HG03342 (cell line): ENCODE measurements around the gene SPRYD3.

Source experiments
- ATAC-seq: cut with Tn5 transposase; IDR thresholded peaks from one replicate; pipeline ENCODE4 v1.9.1; 2021; ENCODE audit warnings: mild to moderate bottlenecking, moderate library complexity; ENCODE audit not compliant: unreplicated experiment

The SPRYD3 gene

GRCh38 chr12:53078425-53079225 is 565 bp downstream of the SPRYD3 start:
- ATAC-seq, result peak; percentile 24

- ATAC-seq, result no peak
Measured at GRCh38 chr12:53077030-53077429, 2.2 kb downstream of the SPRYD3 start.

GRCh38 chr12:53076461-53076860 is 2.7 kb downstream of the SPRYD3 start:
- no peak for ATAC-seq

DNA sequence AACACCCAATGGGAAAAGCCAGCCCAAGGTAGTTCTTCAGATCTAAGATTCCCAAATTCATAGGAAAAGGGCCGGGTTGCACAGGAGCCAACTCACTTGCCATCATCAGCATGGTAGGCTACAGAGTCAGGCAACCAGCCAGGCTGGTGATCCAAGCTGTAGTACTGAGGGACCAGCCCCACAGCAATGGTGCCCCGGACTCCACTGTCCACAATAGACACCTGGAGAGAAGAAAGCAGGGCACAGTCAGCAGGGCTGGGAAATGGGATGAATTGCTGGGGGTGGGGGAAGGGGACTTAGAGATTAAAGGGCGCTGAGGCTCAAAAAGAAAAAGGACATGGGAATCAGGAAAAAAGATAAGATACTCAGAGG is 4.2 kb downstream of the SPRYD3 start:
- ATAC-seq, result no peak

DNA sequence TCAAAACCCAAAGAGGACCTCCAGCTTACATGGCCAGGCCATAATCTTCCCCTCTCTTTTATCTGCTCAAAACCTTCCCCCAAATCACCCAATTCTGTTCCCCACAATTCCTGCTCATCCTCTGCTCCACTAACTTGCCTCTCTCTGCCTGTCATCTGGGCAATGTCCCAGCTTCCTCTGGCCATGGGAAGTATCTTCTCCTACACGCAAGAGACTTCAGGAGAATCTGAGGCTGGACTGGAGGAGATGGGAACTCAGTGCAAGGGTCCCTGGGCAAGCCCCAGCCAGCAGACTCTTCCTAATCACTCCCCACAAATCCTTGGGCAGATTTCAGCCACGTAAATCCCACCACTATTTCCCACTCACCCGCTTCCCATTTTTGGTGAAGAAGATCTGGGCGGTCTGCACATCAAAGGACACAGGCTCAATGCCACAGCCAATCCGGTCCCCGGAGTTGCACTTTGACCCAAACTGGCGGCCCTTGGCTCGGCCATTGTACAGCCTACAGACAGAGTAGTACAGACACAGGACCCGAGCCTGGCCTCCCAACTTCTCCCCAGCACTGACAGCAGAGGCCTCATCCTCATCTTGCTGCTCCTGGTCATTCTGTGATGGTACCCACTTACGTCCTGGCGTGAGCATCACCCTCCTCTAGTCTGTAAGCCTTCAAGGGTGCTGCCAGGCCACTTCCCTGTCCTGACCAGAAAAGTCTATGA is 4.7 kb downstream of the SPRYD3 start:
- no peak for ATAC-seq

DNA sequence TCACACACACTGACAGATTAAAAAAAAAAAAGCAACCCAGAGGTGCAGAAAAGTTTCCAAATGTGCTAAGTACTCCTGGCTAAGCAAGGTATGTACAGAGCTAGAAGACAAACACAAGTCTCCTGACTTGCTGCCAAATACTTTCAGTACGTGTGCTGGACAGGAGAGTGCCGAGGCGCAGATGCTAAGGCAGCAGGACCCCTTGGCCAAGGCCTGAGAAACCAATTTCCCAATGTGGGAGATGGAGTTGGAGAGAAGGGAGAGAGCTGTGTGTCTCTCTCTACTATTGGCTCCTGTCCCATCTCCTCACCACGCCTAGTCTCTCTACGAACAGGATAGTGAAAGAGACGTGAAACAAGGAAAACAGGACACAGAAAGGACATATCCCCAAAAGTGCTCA is 5.3 kb downstream of the SPRYD3 start:
- no peak for ATAC-seq

DNA sequence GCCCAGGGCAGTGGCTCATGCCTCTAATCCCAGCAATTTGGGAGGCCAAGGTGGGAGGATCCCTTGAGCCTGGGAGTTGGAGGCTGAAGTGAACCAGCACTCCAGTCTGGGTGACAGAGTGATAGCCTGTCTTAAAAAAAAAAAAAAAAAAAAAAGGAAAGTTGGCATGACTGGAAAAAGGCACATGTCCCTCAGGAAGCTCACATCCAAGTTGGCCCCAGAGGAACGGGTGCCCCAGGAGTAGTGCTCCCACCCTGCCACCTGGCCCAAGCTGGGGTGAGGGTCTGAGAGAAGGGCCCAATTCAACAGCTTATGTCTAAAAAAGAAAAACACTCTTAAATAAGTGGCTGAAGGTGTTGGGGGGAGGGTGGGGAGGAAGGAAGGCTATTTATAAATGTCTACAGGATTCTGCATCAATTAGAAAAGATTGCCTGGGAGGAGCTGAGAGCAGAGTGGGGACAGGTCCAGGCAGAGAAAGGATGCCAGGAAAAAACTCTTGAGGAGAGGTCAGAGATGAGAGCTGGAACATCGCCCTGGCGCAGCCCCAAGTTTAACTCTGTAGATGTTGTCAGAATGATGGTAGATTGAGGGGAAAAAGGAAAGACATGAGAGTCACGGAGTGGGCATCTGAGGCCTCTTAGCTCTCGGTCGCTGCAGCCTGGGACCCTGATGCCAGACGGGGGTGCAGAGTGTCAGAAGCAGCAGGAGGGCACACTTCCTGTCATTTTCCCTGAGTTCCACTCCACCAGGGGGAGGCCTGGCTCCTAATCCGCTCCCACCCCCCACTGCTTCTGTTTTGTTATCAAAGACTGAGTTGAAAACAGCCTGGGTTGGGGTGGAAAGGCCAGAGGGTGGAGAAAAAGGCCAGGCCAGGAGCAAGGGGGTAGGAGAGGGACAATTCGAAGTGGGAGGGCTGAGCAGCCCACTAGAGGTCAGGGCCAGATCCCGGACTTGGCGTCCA is 7.3 kb downstream of the SPRYD3 start:
- ATAC-seq, result no peak

- ATAC-seq, result no peak
Measured at GRCh38 chr12:53070877-53071492, 8.2 kb downstream of the SPRYD3 start.

DNA sequence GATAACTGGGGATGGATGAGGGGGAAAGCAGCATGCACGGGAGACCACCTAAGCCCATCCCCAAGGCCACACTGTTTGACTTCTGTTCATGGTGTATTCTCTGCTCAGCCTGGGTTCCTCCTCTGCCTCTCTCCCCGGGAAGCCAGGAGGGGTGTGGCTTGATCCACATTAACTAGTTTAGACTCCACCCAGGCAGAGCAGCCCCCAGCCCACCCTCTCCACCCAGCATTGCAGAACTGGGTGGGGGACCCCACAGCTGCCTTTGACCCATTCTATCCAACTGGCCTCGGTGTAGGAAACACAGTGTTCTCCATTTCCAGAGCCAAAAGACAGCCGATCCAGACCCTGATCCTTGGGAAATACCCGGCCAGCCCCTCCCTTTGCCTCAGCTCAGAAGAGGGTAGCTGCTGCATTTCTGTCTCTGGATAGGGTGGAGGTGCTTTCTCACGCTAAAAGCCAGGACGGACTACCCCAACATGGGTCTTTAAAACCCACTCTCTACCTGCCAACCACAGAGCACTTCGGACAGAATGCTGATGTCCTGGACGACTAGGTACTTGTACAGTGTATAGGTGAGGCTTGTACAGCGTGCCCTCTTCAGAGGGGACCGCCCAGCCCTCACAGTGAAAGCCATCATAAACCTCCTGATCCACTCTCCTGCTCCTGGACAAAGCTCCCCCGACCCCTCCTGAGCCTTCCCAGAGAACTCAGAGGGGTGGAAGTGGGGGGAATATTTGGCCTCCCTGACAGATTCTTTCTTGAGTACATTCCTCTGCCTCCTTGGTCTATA is 9.4 kb downstream of the SPRYD3 start:
- no peak for ATAC-seq

DNA sequence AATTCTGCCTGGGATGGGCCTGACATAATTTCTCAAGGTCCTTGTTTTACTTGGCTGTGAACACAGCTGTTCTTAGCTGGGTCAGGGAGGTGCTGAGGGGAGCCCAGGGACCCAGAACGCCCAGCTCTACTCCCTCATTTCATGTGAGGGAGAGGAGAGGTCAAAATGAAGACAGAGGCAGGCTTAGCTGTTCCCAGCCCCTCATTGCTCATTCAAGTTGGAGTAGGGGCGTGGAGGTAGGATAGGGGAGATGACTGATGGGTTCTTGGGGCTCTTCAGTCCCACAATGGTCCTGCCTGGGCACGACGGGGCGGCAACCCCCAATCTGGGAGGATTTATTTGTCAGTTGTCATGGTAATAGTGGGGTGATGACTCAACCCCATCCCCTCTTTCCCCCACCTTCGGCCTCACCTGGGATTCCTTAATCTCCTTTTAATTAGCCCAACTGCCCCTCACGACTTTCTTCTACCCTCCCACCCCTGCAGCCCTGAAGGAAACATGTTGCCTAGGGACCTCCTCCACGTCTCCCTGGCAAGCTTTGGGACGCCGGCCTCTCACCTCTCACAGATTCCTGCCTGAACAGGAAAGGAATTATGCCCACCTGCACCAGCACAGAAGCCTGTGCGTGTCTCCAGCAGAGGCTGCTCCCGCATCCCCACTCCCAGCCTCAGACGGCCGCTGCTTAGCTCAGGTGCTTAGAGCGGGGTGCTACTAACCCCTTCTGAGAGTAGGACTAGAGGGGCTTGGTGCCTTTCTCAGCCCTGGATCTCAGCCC is 10.2 kb downstream of the SPRYD3 start:
- no peak for ATAC-seq

GRCh38 chr12:53067993-53068770 is 11.0 kb downstream of the SPRYD3 start:
- no peak for ATAC-seq

DNA sequence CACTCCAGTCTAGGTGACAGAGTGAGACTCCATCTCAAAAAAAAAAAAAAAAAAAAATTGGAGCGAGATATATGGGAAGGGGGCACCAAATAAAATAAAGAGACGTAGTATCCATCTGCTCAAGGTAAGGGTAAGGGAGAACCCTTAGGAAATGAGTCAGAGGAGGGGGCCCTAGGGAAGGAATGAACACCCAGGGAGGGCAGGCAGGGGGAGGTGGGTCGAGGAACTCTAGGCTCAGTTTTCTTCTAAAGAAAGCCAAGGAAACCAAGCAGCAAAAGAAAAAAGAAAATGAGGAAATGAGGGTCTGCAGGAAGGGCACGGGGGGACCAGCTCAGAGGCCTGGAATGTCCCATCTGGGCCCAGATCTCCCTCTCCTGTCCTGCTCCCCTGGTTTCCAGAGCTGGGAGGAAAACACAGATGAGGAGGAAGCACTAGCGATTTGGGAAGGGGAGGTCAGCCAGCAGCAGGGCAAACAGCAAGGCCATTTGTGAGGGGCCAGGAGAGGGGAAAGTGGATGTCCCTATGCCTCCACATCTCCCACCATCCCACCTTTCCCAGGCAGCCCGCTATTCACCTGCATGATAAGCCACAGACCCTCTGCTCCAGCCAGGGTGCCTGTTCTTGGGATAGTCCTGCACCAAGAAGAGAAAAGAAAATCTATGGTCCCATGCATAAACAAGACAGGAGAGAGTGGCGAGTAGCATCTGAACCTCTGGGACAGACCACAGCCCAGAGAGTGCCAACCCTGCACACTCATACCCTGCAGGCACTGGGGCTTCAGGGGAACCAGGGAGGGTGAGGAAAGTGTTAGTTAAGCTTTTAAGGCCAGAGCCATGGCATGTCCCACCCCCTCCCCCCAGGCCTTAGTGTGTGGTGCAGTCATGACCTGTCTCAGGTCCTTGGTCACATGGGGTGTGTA is 11.9 kb downstream of the SPRYD3 start:
- ATAC-seq, result no peak

DNA sequence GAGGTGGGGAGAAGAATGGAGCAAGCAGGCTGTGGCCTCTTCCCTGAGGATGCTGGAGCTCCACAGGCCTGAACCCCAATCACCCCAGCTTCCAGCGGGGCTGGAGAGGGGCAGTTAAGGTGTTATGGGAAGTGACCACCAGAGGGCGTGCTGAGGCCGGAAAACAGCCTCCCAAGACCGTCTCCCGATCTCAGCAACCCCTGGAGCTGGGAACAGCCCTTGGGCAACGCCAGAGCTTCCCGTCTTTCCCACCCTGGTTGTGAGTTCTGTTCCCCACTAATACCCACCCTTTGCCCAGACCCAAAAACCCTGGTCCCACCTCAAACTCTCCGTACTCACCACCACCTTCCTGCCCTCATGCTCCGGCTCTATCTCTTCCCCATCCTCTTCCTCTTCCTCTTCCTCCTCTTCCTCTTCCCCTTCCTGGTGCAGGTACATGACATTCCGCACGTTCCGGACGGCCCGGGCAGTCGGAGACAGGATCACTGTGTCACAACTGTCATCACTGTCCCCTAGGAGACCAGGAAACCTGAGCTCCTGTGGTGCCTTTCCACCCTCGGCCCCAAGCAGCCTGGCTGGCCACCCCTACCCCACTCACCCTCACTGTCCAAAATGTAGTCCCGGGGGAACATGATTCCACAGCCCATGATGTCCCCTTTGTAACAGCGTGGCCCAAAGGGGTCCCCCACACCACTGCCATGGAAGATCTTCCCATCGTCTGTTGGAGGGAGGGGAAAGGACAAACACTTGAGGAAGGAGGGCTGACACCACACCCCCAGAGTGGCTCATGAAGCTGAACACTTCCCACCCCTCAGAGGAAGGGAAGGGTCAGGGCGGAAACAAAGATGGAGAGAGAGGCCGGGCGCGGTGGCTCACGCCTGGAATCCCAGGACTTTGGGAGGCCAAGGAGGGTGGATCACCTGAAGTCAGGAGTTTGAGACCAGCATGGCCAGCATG is 12.9 kb downstream of the SPRYD3 start:
- ATAC-seq, result no peak

GRCh38 chr12:53065470-53065869 is 13.7 kb downstream of the SPRYD3 start:
- ATAC-seq, result no peak

DNA sequence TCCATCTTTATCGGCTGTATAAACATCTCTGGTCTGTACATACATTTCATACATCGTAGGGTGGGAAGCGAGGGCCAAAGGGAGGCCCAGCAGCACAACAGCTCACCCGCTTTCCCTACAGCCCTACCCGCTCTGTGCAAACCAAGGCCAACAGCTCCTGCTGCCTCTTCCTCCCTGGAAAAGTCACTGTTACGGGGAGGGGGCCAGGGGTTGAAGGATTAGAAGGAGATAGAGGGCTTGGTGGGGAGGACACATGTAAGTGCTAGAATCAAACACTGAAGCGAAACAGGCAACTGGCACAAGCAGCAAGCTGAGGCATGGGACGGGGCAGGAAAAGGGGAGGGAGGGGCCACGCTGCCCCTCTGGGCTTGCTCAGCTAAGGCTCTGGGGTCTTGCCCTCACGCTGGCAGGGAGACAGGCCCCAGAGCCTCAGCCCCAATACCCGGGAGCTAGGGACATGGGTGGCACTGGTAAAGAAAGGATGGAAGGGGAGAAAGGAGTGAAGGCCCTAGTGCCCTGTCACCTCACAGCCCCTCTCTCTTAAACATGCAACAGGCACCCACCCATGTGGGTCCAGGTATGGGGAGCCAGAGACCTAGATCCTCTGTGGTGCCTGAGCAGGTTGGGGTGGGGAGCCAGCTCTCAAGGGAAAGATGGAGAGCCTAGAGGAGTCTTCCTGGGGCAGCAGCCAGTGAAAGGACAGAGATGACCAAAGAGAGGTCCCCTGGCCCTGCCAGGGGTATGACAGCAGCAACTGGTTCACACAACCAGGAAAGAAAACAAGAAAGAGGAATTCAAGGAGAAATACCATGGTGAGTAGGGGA is 14.4 kb downstream of the SPRYD3 start:
- no peak for ATAC-seq
